CD4-positive, CD25-positive, alpha-beta regulatory T cell (primary cell): ENCODE results near the gene LRRC72. TPM values are rescaled to one million over a fixed set of nuclear protein-coding genes. Genes with fewer than 3 reads are reported as not detected.
"Not testable (repeated sequence)": the region's sequence is repeated elsewhere in the genome, so short reads cannot be mapped to it uniquely, and the experiment has no call there.

Experiments
- ATAC-seq, 2 donors: fragments of 150-1000 bp; cut with Tn5 transposase; one replicate each; pipeline ENCODE4 v1.10.0; 2021; ENCODE audit warnings: low read depth in 2 of 2, moderate number of reproducible peaks in 2 of 2, moderate library complexity in 1 of 2
- DNase-seq, 3 donors: peaks; one replicate each; pipeline versions ENCODE4 v3.0.0 to v3.0.0-alpha.2; 2012 to 2022; ENCODE audit warnings: mixed read lengths in 1 of 3
- H3K27ac ChIP-seq: one replicate; pipeline ENCODE4 v1.7.0; 2013; ENCODE audit warnings: mild to moderate bottlenecking, low read length; ENCODE audit not compliant: insufficient read depth, poor library complexity, severe bottlenecking
- H3K27me3 ChIP-seq: one replicate; pipeline ENCODE4 v1.7.0; 2013; ENCODE audit warnings: low read length; ENCODE audit not compliant: control insufficient read depth, insufficient read depth
- H3K36me3 ChIP-seq: one replicate; pipeline ENCODE4 v1.7.0; 2013; ENCODE audit warnings: mild to moderate bottlenecking, low read length, moderate library complexity; ENCODE audit not compliant: control insufficient read depth, insufficient read depth
- H3K4me1 ChIP-seq: 2 replicates; pipeline ENCODE4 v1.7.0; 2013; ENCODE audit warnings: mild to moderate bottlenecking, low read length; ENCODE audit not compliant: insufficient read depth, control insufficient read depth, poor library complexity, severe bottlenecking
- H3K4me3 ChIP-seq: one replicate; pipeline ENCODE4 v1.7.0; 2013; ENCODE audit warnings: low read depth, mild to moderate bottlenecking, low read length, moderate library complexity
- H3K9me3 ChIP-seq, 2 experiments: 1 replicate in 1 of 2; 2 replicates in 1 of 2; pipeline ENCODE4 v1.7.0; 2013; ENCODE audit warnings: low read length in 2 of 2, mild to moderate bottlenecking in 1 of 2, moderate library complexity in 1 of 2; ENCODE audit not compliant: control insufficient read depth in 2 of 2
- H3K27ac Mint-ChIP-seq, 3 donors: one replicate each; pipeline ENCODE4 v1.8.0; 2020 to 2022; ENCODE audit warnings: mild to moderate bottlenecking in 3 of 3, mixed read lengths in 3 of 3, moderate library complexity in 2 of 3
- H3K27me3 Mint-ChIP-seq: one replicate; pipeline ENCODE4 v1.8.0; 2022; ENCODE audit warnings: mild to moderate bottlenecking, mixed read lengths
- H3K36me3 Mint-ChIP-seq: one replicate; pipeline ENCODE4 v1.8.0; 2020; ENCODE audit warnings: mixed read lengths
- H3K4me1 Mint-ChIP-seq, 4 donors: one replicate each; pipeline ENCODE4 v1.8.0; 2020 to 2022; ENCODE audit warnings: mixed read lengths in 4 of 4, mild to moderate bottlenecking in 1 of 4
- H3K4me3 Mint-ChIP-seq, 4 donors: one replicate each; pipeline ENCODE4 v1.8.0; 2020 to 2022; ENCODE audit warnings: mild to moderate bottlenecking in 4 of 4, mixed read lengths in 4 of 4, moderate library complexity in 3 of 4
- H3K9me3 Mint-ChIP-seq, 7 donors: one replicate each; pipeline ENCODE4 v1.8.0; 2020 to 2022; ENCODE audit warnings: mixed read lengths in 7 of 7, mild to moderate bottlenecking in 3 of 7, moderate library complexity in 2 of 7
- polyA plus RNA-seq, 4 donors: library from polyadenylated mRNA; unstranded; fragments of 300-500 nt; fragmentation: Illumina TruSeq; gene quantifications; one replicate each; pipeline ENCODE4 v1.2.3, GENCODE V29; 2021
- total RNA-seq: library from RNA; stranded (reverse); gene quantifications from one replicate; pipeline ENCODE4 v1.2.3, GENCODE V29; 2022

LRRC72 gene
- total and polyA plus RNA-seq, 5 donors from 2014 or later, result not detected

DNA sequence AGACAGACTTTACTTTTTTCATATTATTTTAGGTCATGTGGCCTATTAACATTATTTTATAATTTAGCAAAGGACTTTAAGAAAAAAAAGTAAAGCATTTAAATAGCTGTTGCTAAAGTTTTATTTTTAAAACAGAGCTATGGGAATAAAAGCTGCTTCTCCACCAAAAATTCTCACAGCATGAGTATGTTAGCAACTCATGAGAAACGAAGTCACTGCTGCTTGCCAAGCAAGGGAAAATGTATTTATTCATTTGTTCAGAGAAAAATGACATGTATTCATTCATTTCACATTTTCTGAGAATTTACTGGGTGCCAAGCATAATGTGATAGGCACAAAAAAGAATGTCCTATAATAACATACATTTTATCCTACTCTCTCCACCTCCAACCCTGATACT lies 5.1 kb downstream of the LRRC72 start:
- ATAC-seq (no peak), DNase-seq (no peak)
- H3K27ac Mint-ChIP-seq, result no peak overlapping the region
- no peaks in the 10 kb centered on the region for H3K36me3 Mint-ChIP-seq
- peaks cover 0 to 4% (median under 1%) of the 10 kb centered on the region in 4 donors for H3K4me1 Mint-ChIP-seq
- Histone ChIP-seq H3K4me1 (no peaks in the 10 kb centered on the region), H3K27me3 (no peaks in the 10 kb centered on the region), H3K27ac (no peak overlapping the region), H3K36me3 (no peaks in the 10 kb centered on the region), H3K4me3 (no peak overlapping the region), H3K9me3 (no peaks in the 10 kb centered on the region)
- H3K27me3 Mint-ChIP-seq, result peaks cover 4% of the 10 kb centered on the region
- peaks cover 0 to 1% (median 0%) of the 10 kb centered on the region in 7 donors for H3K9me3 Mint-ChIP-seq
- no peak overlapping the region for H3K4me3 Mint-ChIP-seq

- Mint-ChIP-seq H3K4me1 (peaks cover 0 to 4% (median under 1%) of the 10 kb centered on the region in 4 donors), H3K27me3 (peaks cover 4% of the 10 kb centered on the region), H3K27ac (no peak overlapping the region), H3K9me3 (peaks cover 0 to 1% (median 0%) of the 10 kb centered on the region in 7 donors), H3K36me3 (no peaks in the 10 kb centered on the region), H3K4me3 (no peak overlapping the region)
- DNase-seq, result no peak
- no peak overlapping the region for H3K27ac ChIP-seq
- H3K4me1 ChIP-seq, result no peaks in the 10 kb centered on the region
- no peaks in the 10 kb centered on the region for H3K9me3 ChIP-seq
- H3K27me3 ChIP-seq, result no peaks in the 10 kb centered on the region
- ATAC-seq, result no peak
- H3K36me3 ChIP-seq, result no peaks in the 10 kb centered on the region
- no peak overlapping the region for H3K4me3 ChIP-seq
Observed at GRCh38 chr7:16532272-16532671, 5.6 kb downstream of the LRRC72 start.

- ATAC-seq (no peak), DNase-seq (no peak)
- Histone ChIP-seq H3K36me3 (no peaks in the 10 kb centered on the region), H3K4me3 (no peak overlapping the region), H3K4me1 (no peaks in the 10 kb centered on the region), H3K9me3 (no peaks in the 10 kb centered on the region), H3K27me3 (no peaks in the 10 kb centered on the region), H3K27ac (no peak overlapping the region)
- Mint-ChIP-seq H3K4me1 (no peaks in the 10 kb centered on the region), H3K27me3 (peaks cover 4% of the 10 kb centered on the region), H3K27ac (no peak overlapping the region), H3K36me3 (no peaks in the 10 kb centered on the region), H3K9me3 (peaks cover 0 to 1% (median 0%) of the 10 kb centered on the region in 7 donors), H3K4me3 (no peak overlapping the region)
Observed at GRCh38 chr7:16535500-16535899, 8.9 kb downstream of the LRRC72 start.

DNA sequence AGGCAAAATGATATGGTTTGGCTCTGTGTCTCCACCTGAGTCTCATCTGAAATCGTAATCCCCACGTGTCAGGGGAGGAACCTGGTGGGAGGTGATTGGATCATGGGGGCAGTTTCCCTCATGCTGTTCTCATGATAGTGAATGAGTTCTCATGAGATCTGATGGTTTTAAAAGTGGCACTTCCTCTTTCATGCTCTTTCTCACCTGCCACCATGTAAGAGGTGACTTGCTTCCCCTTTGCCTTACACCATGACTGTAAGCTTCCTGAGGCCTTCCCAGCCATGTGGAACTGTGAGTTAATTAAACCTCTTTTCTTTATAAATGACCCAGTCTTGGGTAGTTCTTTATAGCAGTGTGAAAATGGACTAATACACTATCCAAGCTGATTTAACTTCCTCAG lies 13.9 kb downstream of the LRRC72 start:
- not testable (repeated sequence) for H3K4me3 ChIP-seq, DNase-seq, H3K4me1 ChIP-seq, H3K4me1 Mint-ChIP-seq, H3K36me3 ChIP-seq, H3K27me3 ChIP-seq, H3K36me3 Mint-ChIP-seq, H3K9me3 ChIP-seq, ATAC-seq, H3K27ac Mint-ChIP-seq, H3K27me3 Mint-ChIP-seq, H3K27ac ChIP-seq, H3K9me3 Mint-ChIP-seq, H3K4me3 Mint-ChIP-seq

GRCh38 chr7:16542401-16542800 lies 15.8 kb downstream of the LRRC72 start:
- peaks cover 5% of the 10 kb centered on the region for H3K27me3 Mint-ChIP-seq
- H3K36me3 Mint-ChIP-seq, result no peaks in the 10 kb centered on the region
- H3K27ac Mint-ChIP-seq, result no peak overlapping the region
- no peaks in the 10 kb centered on the region for H3K27me3 ChIP-seq
- no peaks in the 10 kb centered on the region for H3K4me1 ChIP-seq
- H3K4me3 ChIP-seq, result no peak overlapping the region
- H3K9me3 Mint-ChIP-seq, result peaks cover 0 to 1% (median 0%) of the 10 kb centered on the region in 7 donors
- H3K4me1 Mint-ChIP-seq, result no peaks in the 10 kb centered on the region
- ATAC-seq, result no peak
- H3K36me3 ChIP-seq, result no peaks in the 10 kb centered on the region
- H3K27ac ChIP-seq, result no peak overlapping the region
- H3K9me3 ChIP-seq, result no peaks in the 10 kb centered on the region
- DNase-seq, result no peak
- no peak overlapping the region for H3K4me3 Mint-ChIP-seq

- Mint-ChIP-seq H3K36me3 (no peaks in the 10 kb centered on the region), H3K4me3 (no peak overlapping the region), H3K27ac (no peak overlapping the region), H3K4me1 (no peaks in the 10 kb centered on the region), H3K27me3 (peaks cover 5% of the 10 kb centered on the region), H3K9me3 (peaks cover 0 to 1% (median 0%) of the 10 kb centered on the region in 7 donors)
- Histone ChIP-seq H3K27ac (no peak overlapping the region), H3K36me3 (no peaks in the 10 kb centered on the region), H3K27me3 (no peaks in the 10 kb centered on the region), H3K4me1 (no peaks in the 10 kb centered on the region), H3K4me3 (no peak overlapping the region), H3K9me3 (no peaks in the 10 kb centered on the region)
- ATAC-seq, result no peak
- no peak for DNase-seq
Observed at GRCh38 chr7:16543456-16543855, 16.8 kb downstream of the LRRC72 start.

DNA sequence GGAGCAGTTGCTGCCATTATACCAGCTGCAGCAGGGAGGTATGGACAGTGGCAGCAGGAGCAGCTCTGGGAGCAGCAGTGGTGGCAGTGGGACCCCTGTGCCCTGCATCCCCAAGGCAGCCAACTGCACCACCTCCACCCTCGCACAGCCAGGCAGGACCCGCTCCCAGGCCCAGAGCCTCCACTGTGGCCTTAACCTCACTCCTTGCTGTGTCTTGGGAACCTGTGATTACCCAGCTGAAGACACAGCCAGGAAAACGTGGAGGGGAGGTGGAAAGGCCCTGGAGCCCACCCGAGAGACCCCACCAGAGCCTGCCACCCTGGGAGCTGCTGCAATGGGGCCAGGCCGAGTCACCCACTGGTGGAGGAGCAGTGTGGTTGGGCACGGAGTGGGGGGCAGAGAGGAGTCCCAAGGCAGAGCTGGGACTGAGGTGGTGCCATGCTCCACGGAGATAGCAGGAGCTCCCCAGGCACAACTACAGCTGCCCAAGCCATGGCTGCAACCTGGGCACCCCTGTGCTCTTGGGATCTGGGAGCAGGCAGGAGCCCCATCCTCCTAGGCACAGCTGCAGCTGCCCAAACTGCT lies 20.4 kb downstream of the LRRC72 start:
- no peaks in the 10 kb centered on the region for H3K4me1 Mint-ChIP-seq
- Histone ChIP-seq H3K27me3 (no peaks in the 10 kb centered on the region), H3K9me3 (no peaks in the 10 kb centered on the region), H3K27ac (no peak overlapping the region), H3K36me3 (no peaks in the 10 kb centered on the region), H3K4me3 (no peak overlapping the region), H3K4me1 (no peaks in the 10 kb centered on the region)
- peaks cover 14% of the 10 kb centered on the region for H3K27me3 Mint-ChIP-seq
- H3K36me3 Mint-ChIP-seq, result no peaks in the 10 kb centered on the region
- DNase-seq (no peak), ATAC-seq (no peak)
- H3K27ac Mint-ChIP-seq, result no peak overlapping the region
- no peaks in the 10 kb centered on the region for H3K9me3 Mint-ChIP-seq
- no peak overlapping the region for H3K4me3 Mint-ChIP-seq

DNA sequence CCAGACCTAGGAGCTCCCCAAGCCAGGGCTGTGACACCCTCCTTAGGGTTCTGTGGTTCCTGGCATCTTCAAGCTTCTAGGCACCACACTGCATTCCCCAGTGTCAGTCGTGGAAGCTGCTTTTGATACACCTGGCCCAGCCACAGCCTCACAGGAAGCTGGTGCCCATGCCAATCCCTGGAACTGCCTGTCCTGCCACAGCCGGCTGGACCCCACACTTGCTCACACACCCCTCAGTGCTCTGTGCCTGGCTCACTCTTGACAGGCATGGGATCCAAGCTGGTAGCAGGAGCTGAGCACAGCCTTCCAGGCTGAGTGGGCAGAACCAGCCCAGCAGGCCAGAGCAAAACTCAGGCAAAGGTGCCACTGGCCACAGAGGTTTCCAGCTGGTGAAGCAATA lies 21.8 kb downstream of the LRRC72 start:
- Mint-ChIP-seq H3K4me3 (no peak overlapping the region), H3K27me3 (peaks cover 14% of the 10 kb centered on the region), H3K36me3 (no peaks in the 10 kb centered on the region), H3K9me3 (no peaks in the 10 kb centered on the region), H3K27ac (no peak overlapping the region), H3K4me1 (no peaks in the 10 kb centered on the region)
- no peak overlapping the region for H3K27ac ChIP-seq
- H3K4me3 ChIP-seq, result no peak overlapping the region
- H3K27me3 ChIP-seq, result no peaks in the 10 kb centered on the region
- DNase-seq (no peak), ATAC-seq (no peak)
- no peaks in the 10 kb centered on the region for H3K9me3 ChIP-seq
- H3K36me3 ChIP-seq, result no peaks in the 10 kb centered on the region
- no peaks in the 10 kb centered on the region for H3K4me1 ChIP-seq
